K562 (cell line): ENCODE results near the gene TSSK2. TPM values are rescaled to one million over a fixed set of nuclear protein-coding genes. Genes with fewer than 3 reads are reported as not detected.
A peak's percentile ranks its signal among the peaks of the same experiment; 100 is the strongest.

Source experiments
- ATF1 ChIP-seq, 2 experiments: fragments of 450-650 bp in 1 of 2; IDR thresholded peaks; 2 replicates each; pipeline ENCODE4 v1.6.1; 2016; ENCODE audit warnings: missing compliant biosample characterization in 1 of 2, missing genetic modification characterization in 1 of 2
- ATF7 ChIP-seq: fragments of 450-650 bp; IDR thresholded peaks from 2 replicates; pipeline ENCODE4 v1.7.1; 2014; ENCODE audit warnings: mild to moderate bottlenecking, moderate library complexity
- CBFA2T2 ChIP-seq: fragments of 450-650 bp; conservative IDR thresholded peaks from 2 replicates; pipeline ENCODE4 v1.6.1; 2017; ENCODE audit warnings: mild to moderate bottlenecking
- DACH1 ChIP-seq: fragments of 450-650 bp; IDR thresholded peaks from 2 replicates; pipeline ENCODE4 v1.6.1; 2018; ENCODE audit not compliant: partially characterized antibody
- ETV6 ChIP-seq, 3 experiments: fragments of 150-350 bp in 1 of 3; sonication (generic) in 1 of 3; formaldehyde crosslinking in 1 of 3; IDR thresholded peaks; 2 replicates each; pipeline versions ENCODE4 v1.6.1 to v1.8.0; 2014 to 2022; ENCODE audit warnings: borderline replicate concordance in 2 of 3, low read depth in 2 of 3, antibody characterized with exemption in 1 of 3, low read length in 1 of 3, mild to moderate bottlenecking in 1 of 3, missing genetic modification reagents in 1 of 3
- FOXK1 ChIP-seq: sonication (generic); formaldehyde crosslinking; IDR thresholded peaks from 2 replicates; pipeline ENCODE4 v1.8.0; 2022; ENCODE audit warnings: missing genetic modification reagents, mild to moderate bottlenecking, borderline replicate concordance
- GABPA ChIP-seq: fragments of 200-800 bp; sonication (Bioruptor generic); conservative IDR thresholded peaks from 2 replicates; pipeline ENCODE4 v1.6.1; 2016; ENCODE audit warnings: low read depth, missing genetic modification characterization, missing compliant biosample characterization
- HIVEP1 ChIP-seq: fragments of 250-450 bp; sonication (Bioruptor Pico); IDR thresholded peaks from 2 replicates; pipeline ENCODE4 v1.4.0; 2020; ENCODE audit warnings: mild to moderate bottlenecking
- KAT7 ChIP-seq: sonication (generic); formaldehyde crosslinking; IDR thresholded peaks from 2 replicates; pipeline ENCODE4 v1.8.0; 2022; ENCODE audit warnings: missing genetic modification reagents, mild to moderate bottlenecking, borderline replicate concordance
- MAZ ChIP-seq, 2 experiments: fragments of 450-650 bp in 1 of 2; sonication (generic) in 1 of 2; formaldehyde crosslinking; IDR thresholded peaks in 1 of 2; conservative IDR thresholded peaks in 1 of 2; 2 replicates each; pipeline versions ENCODE4 v1.4.0 to v1.5.0; 2020; ENCODE audit warnings: mild to moderate bottlenecking in 1 of 2, missing genetic modification reagents in 1 of 2
- MTF1 ChIP-seq: fragments of 250-450 bp; sonication (Bioruptor Pico); IDR thresholded peaks from 2 replicates; pipeline ENCODE4 v1.9.0; 2021; ENCODE audit warnings: moderate library complexity, mild to moderate bottlenecking, inconsistent platforms, borderline replicate concordance
- NR2F6 ChIP-seq: fragments of 450-650 bp; formaldehyde crosslinking; IDR thresholded peaks from 2 replicates; pipeline ENCODE4 v1.4.0; 2020; ENCODE audit warnings: mild to moderate bottlenecking
- NR4A1 ChIP-seq, 2 experiments: fragments of 250-450 bp in 1 of 2; fragments of 450-650 bp in 1 of 2; sonication (Bioruptor Pico) in 1 of 2; IDR thresholded peaks; 2 replicates each; pipeline versions ENCODE4 v1.4.0 to v1.6.1; 2016 to 2020; ENCODE audit warnings: mild to moderate bottlenecking in 2 of 2, missing compliant biosample characterization in 1 of 2, missing genetic modification characterization in 1 of 2, moderate library complexity in 1 of 2
- OTX1 ChIP-seq: fragments of 450-650 bp; formaldehyde crosslinking; IDR thresholded peaks from 2 replicates; pipeline ENCODE4 v1.4.0; 2022; ENCODE audit warnings: mild to moderate bottlenecking
- POLR2AphosphoS5 ChIP-seq: IDR thresholded peaks from 2 replicates; pipeline ENCODE4 v1.6.1; 2011; ENCODE audit warnings: mild to moderate bottlenecking, low read depth, low read length, moderate library complexity; ENCODE audit not compliant: control insufficient read depth, insufficient read depth
- SAFB ChIP-seq: fragments of 200-400 bp; formaldehyde crosslinking; IDR thresholded peaks from 2 replicates; pipeline ENCODE4 v1.6.1; 2017; ENCODE audit warnings: low read depth, low read length, borderline replicate concordance
- ZBTB7A ChIP-seq: IDR thresholded peaks from 2 replicates; pipeline ENCODE4 v1.6.1; 2011; ENCODE audit warnings: low read depth, mild to moderate bottlenecking, low read length, moderate library complexity, borderline replicate concordance; ENCODE audit not compliant: control insufficient read depth
- ZNF140 ChIP-seq: fragments of 250-450 bp; sonication (Bioruptor Pico); IDR thresholded peaks from 2 replicates; pipeline ENCODE4 v1.8.0; 2021; ENCODE audit warnings: moderate library complexity, mild to moderate bottlenecking, inconsistent platforms
- ZNF165 ChIP-seq: fragments of 250-450 bp; sonication (Bioruptor Pico); IDR thresholded peaks from 2 replicates; pipeline ENCODE4 v1.4.0; 2020; ENCODE audit warnings: borderline replicate concordance
- ZNF311 ChIP-seq: fragments of 250-450 bp; sonication (Bioruptor Pico); IDR thresholded peaks from 2 replicates; pipeline ENCODE4 v1.4.0; 2020; ENCODE audit warnings: mild to moderate bottlenecking, moderate library complexity
- polyA plus RNA-seq, 8 experiments: library from polyadenylated mRNA; depleted of rRNA in 4 of 8; stranded (reverse) in 5 of 8; unstranded in 3 of 8; fragments of >200 nt; fragmentation: Nextera tagmentation in 2 of 8; fragmentation: Illumina TruSeq in 1 of 8; extraction: Ambion mirVana in 2 of 8; extraction: Trizol in 1 of 8; gene quantifications; 2 replicates each; pipeline versions ENCODE4 v1.2.1 to v1.2.3, GENCODE V29; 2011 to 2014; ENCODE audit warnings: inconsistent platforms in 1 of 8, missing spikeins in 1 of 8
- total RNA-seq, 7 experiments: library from RNA; depleted of rRNA in 6 of 7; stranded (reverse); fragments of >200 nt in 6 of 7; fragmentation: Illumina TruSeq in 2 of 7; extraction: Trizol in 2 of 7; gene quantifications; 2 replicates each; pipeline versions ENCODE4 v1.2.1 to v1.2.3, GENCODE V29; 2011 to 2021; ENCODE audit warnings: low replicate concordance in 1 of 7
- TF ChIP-seq, protein P1 (sequence below): fragments of 450-650 bp; formaldehyde crosslinking; IDR thresholded peaks from 2 replicates; pipeline ENCODE4 v1.4.0; 2020; ENCODE audit warnings: mild to moderate bottlenecking, moderate library complexity
- TF ChIP-seq, protein P2 (sequence below): fragments of 250-450 bp; sonication (Bioruptor Pico); IDR thresholded peaks from 2 replicates; pipeline ENCODE4 v1.8.0; 2022; ENCODE audit warnings: moderate library complexity, mild to moderate bottlenecking, inconsistent platforms

Gene TSSK2
- total and polyA plus RNA-seq, 9 of the 15 experiments (the other 6 are each of a cell fraction or from before 2014, with no cell fraction given) = 0.04 TPM; not detected in 8

DNA sequence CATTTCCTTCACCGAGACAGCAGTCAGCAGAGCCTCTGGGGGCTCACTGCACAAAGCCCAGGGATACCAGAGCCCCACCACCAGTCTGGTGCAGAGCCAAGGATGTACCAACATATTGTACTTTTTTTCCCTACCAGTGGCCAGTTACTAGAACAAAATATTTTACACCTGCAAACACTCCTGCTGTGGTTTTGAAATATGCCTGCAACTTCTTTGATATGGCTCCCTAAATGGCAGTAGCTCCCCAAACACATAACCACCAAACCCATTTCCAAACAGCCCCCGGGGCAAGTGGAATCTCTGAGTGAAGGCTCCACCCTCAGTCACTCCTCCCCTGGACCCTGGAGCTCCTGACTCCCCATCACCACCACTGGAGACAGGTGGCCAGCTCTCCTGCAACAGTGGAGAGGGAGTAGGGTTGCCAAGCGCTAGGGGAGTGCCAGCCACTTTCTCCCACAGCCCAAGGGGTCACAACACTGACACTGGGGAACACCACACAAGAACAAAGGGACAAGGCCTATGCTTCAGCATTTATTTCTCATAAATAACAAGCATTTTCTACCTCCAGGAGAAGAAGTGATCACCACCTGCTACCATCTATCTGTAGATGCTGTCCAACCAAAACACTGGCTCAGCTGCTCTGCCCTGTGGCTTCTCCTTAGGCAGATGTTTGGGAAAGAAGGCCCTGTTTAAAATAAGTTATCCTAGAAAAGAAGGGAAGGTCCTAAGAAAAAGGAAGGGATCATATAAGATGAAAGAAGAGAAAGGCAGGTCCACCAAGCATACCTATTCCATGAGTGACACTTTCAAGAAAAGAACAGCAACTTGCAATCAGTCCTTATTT lies 24.0 kb upstream of the TSSK2 start (continued):
- TF ChIP-seq ETV6 (IDR thresholded peaks at IDR 0.05; ENCODE audit: borderline replicate concordance in 1 of 2, low read depth in 2 of 2, low read length in 1 of 2) (no peak), ETV6 (CRISPR knock-in tag; IDR thresholded peaks at IDR 0.05; ENCODE audit: borderline replicate concordance) (no peak), NR4A1 (CRISPR knock-in tag; IDR thresholded peaks at IDR 0.05) (no peak), NR4A1 (tag; IDR thresholded peaks at IDR 0.05) (no peak), POLR2AphosphoS5 (no peak), CBFA2T2 (no peak), ATF1 (CRISPR knock-in tag; IDR thresholded peaks at IDR 0.05) (no peak), ATF1 (tag; IDR thresholded peaks at IDR 0.05) (no peak), NR2F6 (CRISPR knock-in tag) (0 out of 2 replicates have a peak, but pooled peaks have one; percentile 12), MTF1 (CRISPR knock-in tag) (0 out of 2 replicates have a peak, but pooled peaks have one; percentile 4), HIVEP1 (CRISPR knock-in tag) (no peak), ZNF165 (CRISPR knock-in tag) (no peak), ZNF311 (CRISPR knock-in tag) (0 out of 2 replicates have a peak, but pooled peaks have one; percentile 36), ZNF140 (no peak), ATF7 (no peak), MAZ (CRISPR knock-in tag; conservative IDR thresholded peaks at IDR 0.05 in 1 of 2, IDR thresholded peaks at IDR 0.05 in 1 of 2) (no peak), FOXK1 (CRISPR knock-in tag) (peak; percentile 53; the same call in 1 of the 2 replicates), OTX1 (0 out of 2 replicates have a peak, but pooled peaks have one; percentile 57), KAT7 (CRISPR knock-in tag) (no peak), SAFB (no peak), GABPA (no peak), DACH1 (no peak), ZBTB7A (peak; percentile 9; the same call in 1 of the 2 replicates)
- TF ChIP-seq, protein P1, sequence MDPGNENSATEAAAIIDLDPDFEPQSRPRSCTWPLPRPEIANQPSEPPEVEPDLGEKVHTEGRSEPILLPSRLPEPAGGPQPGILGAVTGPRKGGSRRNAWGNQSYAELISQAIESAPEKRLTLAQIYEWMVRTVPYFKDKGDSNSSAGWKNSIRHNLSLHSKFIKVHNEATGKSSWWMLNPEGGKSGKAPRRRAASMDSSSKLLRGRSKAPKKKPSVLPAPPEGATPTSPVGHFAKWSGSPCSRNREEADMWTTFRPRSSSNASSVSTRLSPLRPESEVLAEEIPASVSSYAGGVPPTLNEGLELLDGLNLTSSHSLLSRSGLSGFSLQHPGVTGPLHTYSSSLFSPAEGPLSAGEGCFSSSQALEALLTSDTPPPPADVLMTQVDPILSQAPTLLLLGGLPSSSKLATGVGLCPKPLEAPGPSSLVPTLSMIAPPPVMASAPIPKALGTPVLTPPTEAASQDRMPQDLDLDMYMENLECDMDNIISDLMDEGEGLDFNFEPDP = no peak
- TF ChIP-seq, protein P2, sequence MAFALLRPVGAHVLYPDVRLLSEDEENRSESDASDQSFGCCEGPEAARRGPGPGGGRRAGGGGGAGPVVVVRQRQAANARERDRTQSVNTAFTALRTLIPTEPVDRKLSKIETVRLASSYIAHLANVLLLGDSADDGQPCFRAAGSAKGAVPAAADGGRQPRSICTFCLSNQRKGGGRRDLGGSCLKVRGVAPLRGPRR (CRISPR knock-in tag) = peak; percentile 56; the same call in 1 of the 2 replicates
